HG02840 (cell line): Measurements from ENCODE around the gene EPB41L3.

Experiments used
- ATAC-seq: cut with Tn5 transposase; IDR thresholded peaks from one replicate; pipeline ENCODE4 v1.9.1; 2021; ENCODE audit warnings: mild to moderate bottlenecking, moderate library complexity, moderate number of reproducible peaks; ENCODE audit not compliant: unreplicated experiment, low FRiP score

The EPB41L3 gene

GRCh38 chr18:5420906-5421305 lies 122.9 kb downstream of the EPB41L3 start:
- ATAC-seq, result no peak

- ATAC-seq, result no peak
These were observed 124.2 kb downstream of the EPB41L3 start for GRCh38 chr18:5419601-5420000.

GRCh38 chr18:5419030-5419429 lies 124.8 kb downstream of the EPB41L3 start:
- no peak for ATAC-seq

- no peak for ATAC-seq
These were observed 126.5 kb downstream of the EPB41L3 start for GRCh38 chr18:5417342-5417741.

- no peak for ATAC-seq
These were observed 127.7 kb downstream of the EPB41L3 start for GRCh38 chr18:5416112-5416511.

- no peak for ATAC-seq
These were observed 128.1 kb downstream of the EPB41L3 start for GRCh38 chr18:5415665-5416064.

GRCh38 chr18:5415031-5415430 lies 128.8 kb downstream of the EPB41L3 start:
- ATAC-seq, result no peak

- no peak for ATAC-seq
These were observed 129.3 kb downstream of the EPB41L3 start for GRCh38 chr18:5414546-5414945.

GRCh38 chr18:5413447-5413846 lies 130.3 kb downstream of the EPB41L3 start:
- no peak for ATAC-seq

- ATAC-seq, result no peak
These were observed 133.2 kb downstream of the EPB41L3 start for GRCh38 chr18:5410582-5410981.

GRCh38 chr18:5398269-5398668 lies 145.5 kb downstream of the EPB41L3 start:
- no peak for ATAC-seq

- no peak for ATAC-seq
These were observed 146.7 kb downstream of the EPB41L3 start for GRCh38 chr18:5397102-5397501.

- ATAC-seq, result no peak
These were observed 147.8 kb downstream of the EPB41L3 start for GRCh38 chr18:5395860-5396448.

- no peak for ATAC-seq
These were observed 150.0 kb downstream of the EPB41L3 start for GRCh38 chr18:5393779-5394178.

GRCh38 chr18:5391409-5391808 lies 152.4 kb downstream of the EPB41L3 start:
- ATAC-seq, result no peak

GRCh38 chr18:5389356-5389755 lies 154.4 kb downstream of the EPB41L3 start:
- no peak for ATAC-seq

GRCh38 chr18:5388896-5389295 lies 154.9 kb downstream of the EPB41L3 start:
- ATAC-seq, result no peak

- ATAC-seq, result no peak
These were observed 163.2 kb downstream of the EPB41L3 start for GRCh38 chr18:5380586-5380985.

- ATAC-seq, result no peak
These were observed 166.8 kb downstream of the EPB41L3 start for GRCh38 chr18:5376986-5377385.

- no peak for ATAC-seq
These were observed 173.5 kb downstream of the EPB41L3 start for GRCh38 chr18:5370332-5370731.

- no peak for ATAC-seq
These were observed 174.3 kb downstream of the EPB41L3 start for GRCh38 chr18:5369513-5369912.

- no peak for ATAC-seq
These were observed 178.4 kb downstream of the EPB41L3 start for GRCh38 chr18:5365443-5365842.

GRCh38 chr18:5350636-5351035 lies 193.2 kb downstream of the EPB41L3 start:
- no peak for ATAC-seq
